H7 (cell line): ENCODE measurements around the gene LRP8. TPM values are rescaled to one million over a fixed set of nuclear protein-coding genes. Genes with fewer than 3 reads are reported as not detected.

Source experiments
- DNase-seq: peaks from one replicate; pipeline ENCODE4 v3.0.0; 2012
- H3K27me3 ChIP-seq: 2 replicates; pipeline ENCODE4 v1.6.0; 2011; ENCODE audit warnings: mild to moderate bottlenecking, low read length; ENCODE audit not compliant: control insufficient read depth, insufficient read depth
- H3K36me3 ChIP-seq: replicated peaks from 2 replicates; pipeline ENCODE4 v1.5.1; 2011; ENCODE audit warnings: low read length; ENCODE audit not compliant: control insufficient read depth, insufficient read depth
- H3K4me3 ChIP-seq: 2 replicates; pipeline ENCODE4 v1.5.1; 2011; ENCODE audit warnings: low read depth, mild to moderate bottlenecking, control low read depth, low read length, moderate library complexity; ENCODE audit not compliant: insufficient read depth
- total RNA-seq: library from RNA; depleted of rRNA; stranded (reverse); fragments of >200 nt; shearing (Covaris generic); gene quantifications from 2 replicates; pipeline ENCODE4 v1.2.3, GENCODE V29; 2014

LRP8 gene
- total RNA-seq, 1 experiment from 2014 or later: 144 TPM

DNA sequence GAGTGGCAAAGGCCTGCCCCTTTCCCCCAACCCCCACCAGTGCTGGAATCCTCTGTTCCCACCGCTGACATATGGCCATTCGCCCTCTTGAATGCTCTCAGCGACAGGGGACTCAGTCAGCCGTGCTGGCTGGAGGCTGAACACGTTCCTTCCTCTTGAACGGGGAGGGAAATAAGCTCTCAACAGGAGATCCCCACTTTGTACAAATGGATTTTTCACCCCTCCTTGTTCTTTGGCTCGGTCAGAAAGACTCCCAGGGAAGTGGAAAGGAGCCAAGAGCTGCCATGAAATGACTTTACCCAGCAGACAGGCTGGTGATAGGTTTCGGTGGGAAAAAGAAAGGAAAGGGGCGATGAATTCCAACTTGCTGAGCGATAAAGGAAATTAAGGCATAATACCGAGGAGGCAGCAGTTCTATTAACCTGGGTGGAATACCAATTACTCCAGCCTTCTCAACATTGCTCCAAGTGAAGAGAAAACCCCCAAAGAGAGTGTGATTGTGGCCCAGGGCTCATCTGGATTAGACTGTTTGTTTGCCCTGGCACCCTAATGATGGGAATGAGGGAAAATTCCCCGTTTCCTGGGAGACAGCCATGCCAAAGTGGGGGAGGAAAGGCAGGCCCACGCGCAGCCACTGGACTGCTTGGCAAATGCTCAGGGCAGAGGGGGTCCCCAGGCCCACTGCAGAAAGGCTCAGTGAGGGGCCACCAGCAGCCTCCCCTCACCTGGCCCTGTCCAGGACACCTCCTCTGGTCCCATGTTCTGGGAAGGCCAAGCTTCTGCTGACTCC, 23.9 kb downstream of the LRP8 start:
- H3K4me3 ChIP-seq: no peak overlapping the region
- H3K27me3 ChIP-seq: no peaks in the 10 kb centered on the region
- peaks cover 2% of the 10 kb centered on the region for H3K36me3 ChIP-seq
- peak; percentile 67 for DNase-seq

DNA sequence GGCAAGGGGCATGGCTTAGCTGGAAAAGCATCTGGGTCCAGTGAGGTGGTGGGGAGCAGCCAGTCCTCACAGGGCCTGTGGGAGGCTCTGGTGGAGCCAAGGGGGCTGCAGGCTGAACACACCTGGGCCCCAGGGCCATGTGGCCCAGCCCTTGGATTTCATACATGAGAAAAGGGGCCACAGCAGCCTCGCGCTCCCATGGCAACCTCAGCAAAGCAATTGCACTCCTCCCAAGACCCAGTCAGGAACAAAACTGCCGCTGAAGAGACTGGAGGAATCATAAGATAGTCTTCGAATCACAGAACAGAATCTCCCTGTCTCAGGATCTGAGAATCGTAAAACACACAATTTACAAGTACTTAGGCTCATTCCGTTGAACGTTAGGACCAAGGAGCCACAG, 24.6 kb downstream of the LRP8 start:
- Histone ChIP-seq H3K4me3 (no peak overlapping the region), H3K27me3 (no peaks in the 10 kb centered on the region), H3K36me3 (peaks cover 2% of the 10 kb centered on the region)
- peak; percentile 71 for DNase-seq

DNA sequence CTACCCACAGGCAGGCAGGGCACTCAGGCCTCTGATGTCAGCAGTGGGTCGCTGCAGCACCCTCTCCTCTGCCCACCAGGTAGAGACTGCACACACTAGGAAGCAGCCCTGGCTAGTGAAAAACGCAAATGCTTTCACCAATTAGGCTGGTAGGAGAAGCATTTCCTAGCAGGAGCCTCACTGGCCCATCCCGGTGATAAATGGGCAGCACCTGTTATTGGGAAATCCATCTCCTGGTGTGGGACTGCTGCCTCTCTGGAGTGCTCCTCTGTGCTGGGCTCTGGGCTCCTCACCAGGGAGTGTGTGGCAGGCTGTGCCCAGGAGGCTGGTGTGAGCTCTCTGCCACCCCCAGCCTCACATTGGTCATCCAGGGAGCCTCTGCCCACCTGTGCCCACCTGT, 28.6 kb downstream of the LRP8 start:
- Histone ChIP-seq H3K36me3 (peaks cover 1% of the 10 kb centered on the region), H3K27me3 (no peaks in the 10 kb centered on the region), H3K4me3 (no peak overlapping the region)
- no peak for DNase-seq

DNA sequence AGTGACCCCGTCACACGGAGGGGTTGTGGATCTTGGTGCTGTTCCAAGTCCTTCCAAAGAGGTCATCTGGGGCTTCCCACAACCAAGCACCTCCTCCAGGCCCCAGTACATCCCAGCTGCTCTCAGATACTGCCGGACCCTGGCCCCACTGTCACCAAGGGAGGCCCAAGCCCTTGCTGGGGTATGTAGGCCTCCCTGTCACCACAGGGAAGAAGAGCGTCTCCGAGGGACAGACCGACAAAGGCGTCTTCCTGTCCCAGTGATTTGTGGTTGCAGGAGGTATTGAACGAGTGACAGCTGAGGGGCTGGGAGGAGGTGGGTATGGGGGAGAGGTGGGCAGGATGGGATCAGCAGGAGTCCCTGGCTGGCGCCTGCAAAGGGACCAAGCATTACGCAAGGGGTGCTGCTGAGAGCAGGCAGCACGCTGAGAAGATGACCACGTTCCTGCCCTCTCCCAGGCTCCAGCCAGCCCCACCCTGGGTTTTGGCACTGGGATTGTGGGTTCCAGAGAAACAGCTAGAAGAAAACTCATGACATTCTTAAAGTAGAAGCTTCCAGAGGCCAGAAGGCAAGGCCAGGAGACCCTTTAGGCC, 29.7 kb downstream of the LRP8 start:
- H3K36me3 ChIP-seq: peaks cover 1% of the 10 kb centered on the region
- no peak for DNase-seq
- no peak overlapping the region for H3K4me3 ChIP-seq
- no peaks in the 10 kb centered on the region for H3K27me3 ChIP-seq

DNA sequence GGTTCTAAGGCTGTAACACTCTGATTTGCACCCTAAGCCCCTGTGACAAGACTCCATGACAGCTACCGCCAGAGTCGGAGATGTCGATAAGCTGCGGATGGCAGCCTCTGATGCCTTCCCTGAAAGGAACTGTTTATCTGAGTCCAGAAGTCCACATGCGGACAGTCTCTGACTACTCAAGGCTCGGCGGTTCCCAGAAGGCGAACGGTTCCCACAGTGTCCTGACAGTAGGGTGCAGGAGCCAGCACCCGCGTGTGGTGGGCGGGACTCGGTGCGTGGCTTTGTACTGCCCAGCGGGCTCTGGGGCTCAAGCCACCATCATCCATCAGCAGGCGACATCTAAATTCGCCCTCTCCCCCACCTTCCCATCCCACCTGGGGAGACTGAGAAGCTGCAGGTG, 30.7 kb downstream of the LRP8 start:
- H3K36me3 ChIP-seq: peaks cover 2% of the 10 kb centered on the region
- DNase-seq: no peak
- H3K27me3 ChIP-seq: no peaks in the 10 kb centered on the region
- H3K4me3 ChIP-seq: no peak overlapping the region

DNA sequence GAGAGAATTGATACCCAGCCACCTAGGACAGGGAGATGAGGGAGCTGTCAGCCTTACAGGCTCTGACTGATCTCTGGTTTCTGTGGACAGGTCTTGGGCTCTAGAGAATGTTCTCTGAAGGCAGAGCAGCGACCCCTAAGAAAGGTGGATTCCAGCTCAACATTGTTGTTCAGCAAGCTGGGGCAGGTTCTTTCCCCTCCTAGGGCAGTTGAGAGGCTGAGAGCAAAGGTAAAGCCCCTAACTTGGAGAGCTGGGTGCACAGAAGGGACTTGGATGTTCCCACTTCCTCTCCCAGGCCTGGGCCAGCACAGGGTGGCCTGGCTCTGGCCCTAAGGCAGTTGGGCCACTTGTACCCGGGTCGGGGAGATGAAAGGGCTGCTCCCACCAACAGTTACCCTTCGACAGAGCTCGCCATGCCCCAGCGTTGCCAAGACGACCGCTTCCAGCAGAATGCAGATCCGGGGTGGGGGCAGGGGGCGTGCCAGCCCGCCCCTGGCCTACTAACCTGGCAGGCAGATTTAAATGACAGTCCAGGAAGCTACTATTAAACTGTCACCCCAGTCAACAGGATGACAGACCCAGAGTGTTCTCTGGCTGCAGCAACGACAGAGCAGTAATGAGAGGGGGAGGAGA, 31.6 kb downstream of the LRP8 start:
- Histone ChIP-seq H3K4me3 (no peak overlapping the region), H3K27me3 (no peaks in the 10 kb centered on the region), H3K36me3 (peaks cover 6% of the 10 kb centered on the region)
- peak; percentile 74 for DNase-seq

DNA sequence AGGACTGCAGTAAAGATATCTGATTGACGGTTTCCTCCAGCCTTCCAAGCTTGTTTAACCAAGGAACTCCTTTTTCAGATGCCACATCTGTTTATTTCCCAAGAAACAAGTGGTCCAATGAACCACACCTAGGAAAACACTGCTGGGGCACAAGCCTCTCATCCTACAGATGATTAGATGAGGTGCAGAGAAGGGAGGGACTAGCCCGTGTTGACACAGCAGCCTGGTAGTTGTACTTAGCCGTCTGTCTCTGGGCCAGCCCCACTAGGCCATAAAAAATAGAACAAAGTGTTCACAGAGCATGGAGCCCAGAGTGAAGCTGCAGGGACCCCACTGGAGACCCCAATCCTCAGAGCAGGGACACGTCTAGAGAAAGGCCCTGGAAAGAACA, 32.1 kb downstream of the LRP8 start:
- Histone ChIP-seq H3K27me3 (no peaks in the 10 kb centered on the region), H3K36me3 (peaks cover 6% of the 10 kb centered on the region), H3K4me3 (no peak overlapping the region)
- no peak for DNase-seq

DNA sequence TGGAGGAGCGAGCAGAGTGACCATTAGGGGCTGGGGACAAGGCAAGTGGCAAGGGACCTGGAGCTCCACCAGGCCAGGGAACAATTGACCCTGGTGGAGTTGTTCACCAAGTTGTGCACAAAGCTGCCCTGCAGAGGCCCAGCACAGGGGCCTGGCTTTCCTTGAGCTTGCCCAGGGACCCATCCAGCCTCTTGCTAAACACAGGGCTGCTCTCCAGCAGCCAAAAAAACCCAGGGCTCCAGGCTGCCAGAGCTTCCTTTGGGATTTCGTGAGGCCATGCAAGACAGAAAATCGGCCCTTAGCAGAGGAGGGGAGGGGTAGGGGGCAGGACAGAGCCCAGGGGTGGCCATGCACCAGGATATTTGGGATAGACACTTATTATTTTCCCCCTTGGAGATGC, 32.6 kb downstream of the LRP8 start:
- peaks cover 6% of the 10 kb centered on the region for H3K36me3 ChIP-seq
- H3K4me3 ChIP-seq: no peak overlapping the region
- H3K27me3 ChIP-seq: no peaks in the 10 kb centered on the region
- DNase-seq: no peak

DNA sequence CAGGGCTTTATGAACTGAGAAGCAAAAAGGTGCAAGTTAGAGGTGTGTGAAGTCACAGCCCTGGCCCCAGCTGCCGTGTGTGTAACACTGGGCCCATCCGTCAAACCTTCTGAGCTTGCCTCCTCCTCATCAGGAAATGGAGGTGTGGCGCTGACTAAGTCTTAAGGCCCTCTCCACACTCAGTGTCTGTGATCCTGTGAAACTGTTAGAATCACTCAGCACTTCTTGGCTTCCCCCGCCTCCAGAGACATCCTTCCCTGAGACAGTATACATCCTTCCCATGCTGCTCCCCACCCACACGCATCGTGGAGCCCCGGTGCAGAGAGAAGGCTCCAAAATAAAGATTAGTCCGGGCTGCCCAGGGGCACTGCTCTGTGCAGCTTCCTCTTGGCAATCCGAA, 33.3 kb downstream of the LRP8 start:
- no peak for DNase-seq
- no peak overlapping the region for H3K4me3 ChIP-seq

DNA sequence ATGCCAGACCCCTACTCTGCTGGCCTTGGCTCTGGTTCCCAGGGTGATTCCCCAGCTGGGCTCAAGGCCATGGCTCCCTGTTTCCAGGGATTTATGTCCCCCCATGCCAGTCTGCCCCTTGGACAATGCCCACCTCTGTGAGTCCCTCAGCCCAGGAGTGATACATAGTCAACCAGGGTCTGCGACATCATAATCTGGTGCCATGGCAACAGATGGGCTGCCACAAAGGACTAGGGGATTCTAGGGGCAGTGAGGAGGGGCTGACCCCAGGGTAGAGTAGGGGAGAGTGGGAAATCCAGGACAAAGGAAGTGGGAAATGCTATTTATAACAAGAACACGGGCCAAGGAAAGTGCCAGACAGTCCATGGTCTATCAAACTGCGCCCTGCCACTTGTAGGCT, 33.8 kb downstream of the LRP8 start:
- Histone ChIP-seq H3K36me3 (peaks cover 14% of the 10 kb centered on the region), H3K27me3 (no peaks in the 10 kb centered on the region), H3K4me3 (no peak overlapping the region)
- no peak for DNase-seq

More for the DNA sequence above, 33.3 kb downstream of the LRP8 start:
- Histone ChIP-seq H3K36me3 (peaks cover 9% of the 10 kb centered on the region), H3K27me3 (no peaks in the 10 kb centered on the region)

DNA sequence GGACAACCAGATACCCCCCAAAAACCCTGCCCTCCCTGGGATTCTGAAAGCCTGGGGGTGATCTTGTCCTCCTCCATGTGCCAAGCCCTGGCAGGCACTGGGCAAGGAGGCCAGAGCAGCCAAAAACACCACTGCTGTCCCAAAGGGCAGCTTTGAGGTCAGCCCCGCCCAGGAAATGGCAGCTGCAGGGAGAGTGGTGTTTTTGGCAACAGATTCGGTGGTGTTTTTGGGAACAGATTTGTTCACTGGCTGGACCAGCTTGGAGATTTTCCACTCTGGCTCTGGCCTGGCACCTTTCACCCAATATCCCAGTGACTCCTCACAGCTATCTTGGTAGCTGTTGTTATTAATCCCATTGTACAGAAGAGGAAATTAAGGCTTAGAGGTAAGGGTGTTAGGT, 34.7 kb downstream of the LRP8 start:
- H3K27me3 ChIP-seq: no peaks in the 10 kb centered on the region
- peaks cover 19% of the 10 kb centered on the region for H3K36me3 ChIP-seq
- H3K4me3 ChIP-seq: no peak overlapping the region
- no peak for DNase-seq

DNA sequence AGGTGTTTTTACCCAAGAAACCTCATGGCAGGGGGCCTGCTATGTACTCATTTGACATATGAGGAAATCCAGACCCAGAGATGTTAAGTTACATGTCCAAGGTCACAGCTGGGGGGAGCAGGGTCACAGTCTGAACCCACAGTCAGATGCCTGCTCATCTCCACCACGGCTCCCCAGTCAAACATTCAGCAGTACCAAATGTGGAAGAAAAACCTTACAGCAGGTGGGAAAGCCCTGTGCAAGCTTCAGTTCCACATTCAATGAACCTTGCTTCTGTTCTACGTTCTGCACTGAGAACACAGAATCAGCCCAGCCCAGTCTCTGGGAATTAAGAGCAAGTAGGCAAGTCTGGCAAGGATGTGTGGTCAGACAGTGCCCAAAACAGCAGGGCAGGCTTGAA, 35.2 kb downstream of the LRP8 start:
- Histone ChIP-seq H3K4me3 (no peak overlapping the region), H3K27me3 (no peaks in the 10 kb centered on the region), H3K36me3 (peaks cover 22% of the 10 kb centered on the region)
- no peak for DNase-seq

DNA sequence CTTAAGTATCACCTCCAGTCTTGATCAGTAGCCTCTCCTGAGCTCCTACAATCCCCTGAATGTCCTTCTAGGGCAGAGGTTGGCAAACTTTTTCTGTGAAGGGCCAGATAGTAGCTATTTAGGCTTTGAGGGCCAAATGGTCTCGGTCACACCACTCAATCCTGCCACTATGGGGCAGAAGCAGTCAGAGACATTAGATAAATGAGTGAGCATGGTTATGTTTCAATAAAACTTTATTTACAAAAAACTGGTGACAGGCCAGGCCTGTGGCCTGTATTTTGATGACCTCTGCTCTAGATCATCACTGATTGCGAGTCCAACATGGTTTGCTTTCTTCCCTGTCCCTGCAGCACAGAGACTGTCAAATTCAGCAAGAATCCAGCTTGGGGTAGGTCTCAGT, 36.3 kb downstream of the LRP8 start:
- H3K27me3 ChIP-seq: no peaks in the 10 kb centered on the region
- H3K36me3 ChIP-seq: peaks cover 26% of the 10 kb centered on the region
- no peak for DNase-seq
- no peak overlapping the region for H3K4me3 ChIP-seq

DNA sequence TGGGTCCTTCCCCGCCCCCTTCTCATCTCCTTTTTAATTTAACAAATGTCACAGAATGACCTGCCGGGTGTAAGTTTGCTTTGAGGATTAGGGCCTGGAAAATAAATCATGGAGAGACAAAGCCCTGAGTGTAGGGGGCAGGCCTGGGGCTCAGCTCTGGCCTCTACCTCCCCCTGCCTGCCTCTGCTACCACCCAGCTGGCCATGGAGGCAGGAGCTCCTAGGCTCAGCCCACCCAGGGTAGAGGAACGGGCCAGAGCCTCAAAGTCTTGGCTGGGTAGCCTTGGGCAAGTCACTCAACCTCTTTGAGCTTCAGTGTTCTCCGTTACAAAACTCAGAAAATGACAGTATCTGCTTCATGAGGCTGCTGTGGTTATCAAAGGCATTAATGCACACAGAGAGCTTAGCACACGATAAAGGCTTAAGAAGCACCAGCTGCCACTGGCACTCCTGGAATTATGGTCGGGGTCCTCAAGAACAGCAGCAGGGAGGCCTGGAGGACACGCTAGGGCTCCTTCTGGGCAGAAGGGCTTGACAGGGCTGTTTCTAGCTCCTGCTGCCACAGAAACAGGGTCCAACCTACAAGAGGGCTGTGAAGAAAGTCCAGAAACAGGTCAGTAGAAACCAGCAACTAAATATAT, 39.0 kb downstream of the LRP8 start:
- no peak overlapping the region for H3K4me3 ChIP-seq
- DNase-seq: no peak
- H3K27me3 ChIP-seq: no peaks in the 10 kb centered on the region
- H3K36me3 ChIP-seq: peaks cover 32% of the 10 kb centered on the region
